NT2/D1 (cell line): ENCODE measurements around the gene MUCL3.

Experiments used
- SUZ12 ChIP-seq: IDR thresholded peaks from 2 replicates; pipeline ENCODE4 v1.6.1; 2011; ENCODE audit not compliant: insufficient read length, insufficient read depth; ENCODE audit errors: extremely low read depth
- YY1 ChIP-seq: IDR thresholded peaks from 2 replicates; pipeline ENCODE4 v1.6.1; 2011; ENCODE audit not compliant: insufficient read length, insufficient read depth
- ZNF274 ChIP-seq: IDR thresholded peaks from 2 replicates; pipeline ENCODE4 v1.6.1; 2011; ENCODE audit warnings: mild to moderate bottlenecking, low read depth, low read length

DNA sequence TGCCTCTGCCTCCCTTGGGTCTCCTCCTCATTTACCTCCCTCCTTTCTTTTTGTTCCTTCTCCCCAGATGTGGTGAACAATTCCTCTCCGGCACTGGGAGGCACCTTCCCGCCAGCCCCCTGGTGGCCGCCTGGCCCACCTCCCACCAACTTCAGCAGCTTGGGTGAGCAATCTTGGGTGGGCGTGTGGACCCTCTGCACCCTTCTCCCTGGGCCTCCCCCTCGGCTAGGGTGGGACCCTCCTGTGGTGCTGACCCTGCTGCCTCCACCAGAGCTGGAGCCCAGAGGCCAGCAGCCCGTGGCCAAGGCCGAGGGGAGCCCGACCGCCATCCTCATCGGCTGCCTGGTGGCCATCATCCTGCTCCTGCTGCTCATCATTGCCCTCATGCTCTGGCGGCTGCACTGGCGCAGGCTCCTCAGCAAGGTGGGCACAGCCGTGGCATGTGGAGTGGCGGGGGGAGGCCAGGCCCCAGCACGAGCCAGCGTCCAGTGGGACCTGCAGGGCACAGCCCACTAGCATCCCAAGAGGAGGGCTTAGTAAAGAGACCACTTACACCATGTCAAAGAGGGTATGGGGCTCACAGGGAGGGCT is 47.7 kb upstream of the MUCL3 start:
- TF ChIP-seq SUZ12, result no peak
- no peak for TF ChIP-seq ZNF274
- no peak for TF ChIP-seq YY1
